Measurements from ENCODE around the gene ACKR3. TPM values are rescaled to one million over a fixed set of nuclear protein-coding genes. Genes with fewer than 3 reads are reported as not detected.

ACKR3 gene
- total and polyA plus RNA-seq, 7 donors, result 1.6 to 39.1 (median 17.0) TPM

DNA sequence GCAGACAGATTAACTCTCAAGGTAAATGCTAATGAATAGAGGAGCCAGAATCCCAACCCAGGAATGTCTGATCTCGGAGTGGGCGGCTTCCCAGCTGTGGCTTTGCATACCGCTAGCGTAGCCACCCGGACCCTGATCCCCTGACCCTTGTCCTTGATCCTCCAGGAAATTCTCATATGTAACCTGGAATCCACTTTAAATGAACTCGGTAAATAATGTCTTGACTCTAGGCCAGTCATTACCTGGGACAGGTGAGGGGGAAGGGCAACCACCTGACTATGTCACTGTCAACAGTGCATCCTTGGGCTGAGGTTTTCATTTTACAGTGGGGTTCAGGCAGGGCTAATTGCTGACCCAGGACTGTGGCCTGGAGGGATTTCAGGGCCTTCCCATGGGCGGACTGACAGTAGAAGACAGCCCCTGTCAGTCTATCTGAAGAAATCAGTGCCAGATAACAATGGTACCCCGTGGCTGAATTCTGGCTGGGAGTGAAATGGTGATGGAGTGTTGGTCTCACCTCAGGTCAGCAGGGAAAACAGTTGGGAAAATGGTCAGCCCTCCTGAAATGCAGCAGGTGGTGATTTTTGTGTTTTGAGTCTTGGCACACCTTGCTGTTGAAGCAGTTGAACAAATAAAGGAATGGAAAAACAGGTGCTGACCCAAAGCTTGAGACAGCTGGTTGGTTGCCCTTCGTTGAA, 9.6 kb downstream of the ACKR3 start:
- intact Hi-C loops (cut with DNase I), result no loop called here
- WGBS, 2 donors, result 41 to 78% methylated on average over 9 of the region's 9 CpGs
- Histone ChIP-seq H3K9me3 (no peaks in the 10 kb centered on the region), H3K27me3 (no peaks in the 10 kb centered on the region), H3K4me3 (no peak overlapping the region), H3K4me1 (peaks cover 0 to 44% (median 19%) of the 10 kb centered on the region in 4 donors), H3K27ac (peak overlapping the region in 3 of 4 donors; percentile 28 to 93 (median 45)), H3K36me3 (peaks cover 0 to 27% (median 11%) of the 10 kb centered on the region in 4 donors)
- TF ChIP-seq, protein P1, sequence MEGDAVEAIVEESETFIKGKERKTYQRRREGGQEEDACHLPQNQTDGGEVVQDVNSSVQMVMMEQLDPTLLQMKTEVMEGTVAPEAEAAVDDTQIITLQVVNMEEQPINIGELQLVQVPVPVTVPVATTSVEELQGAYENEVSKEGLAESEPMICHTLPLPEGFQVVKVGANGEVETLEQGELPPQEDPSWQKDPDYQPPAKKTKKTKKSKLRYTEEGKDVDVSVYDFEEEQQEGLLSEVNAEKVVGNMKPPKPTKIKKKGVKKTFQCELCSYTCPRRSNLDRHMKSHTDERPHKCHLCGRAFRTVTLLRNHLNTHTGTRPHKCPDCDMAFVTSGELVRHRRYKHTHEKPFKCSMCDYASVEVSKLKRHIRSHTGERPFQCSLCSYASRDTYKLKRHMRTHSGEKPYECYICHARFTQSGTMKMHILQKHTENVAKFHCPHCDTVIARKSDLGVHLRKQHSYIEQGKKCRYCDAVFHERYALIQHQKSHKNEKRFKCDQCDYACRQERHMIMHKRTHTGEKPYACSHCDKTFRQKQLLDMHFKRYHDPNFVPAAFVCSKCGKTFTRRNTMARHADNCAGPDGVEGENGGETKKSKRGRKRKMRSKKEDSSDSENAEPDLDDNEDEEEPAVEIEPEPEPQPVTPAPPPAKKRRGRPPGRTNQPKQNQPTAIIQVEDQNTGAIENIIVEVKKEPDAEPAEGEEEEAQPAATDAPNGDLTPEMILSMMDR (IDR thresholded peaks at IDR 0.05), result no peak
- TF ChIP-seq EP300 (IDR thresholded peaks at IDR 0.05), result no peak
- TF ChIP-seq POLR2AphosphoS5 (IDR thresholded peaks at IDR 0.05), result no peak
- TF ChIP-seq POLR2A (IDR thresholded peaks at IDR 0.05), result no peak
- DNase-seq, result peak; percentile 48

DNA sequence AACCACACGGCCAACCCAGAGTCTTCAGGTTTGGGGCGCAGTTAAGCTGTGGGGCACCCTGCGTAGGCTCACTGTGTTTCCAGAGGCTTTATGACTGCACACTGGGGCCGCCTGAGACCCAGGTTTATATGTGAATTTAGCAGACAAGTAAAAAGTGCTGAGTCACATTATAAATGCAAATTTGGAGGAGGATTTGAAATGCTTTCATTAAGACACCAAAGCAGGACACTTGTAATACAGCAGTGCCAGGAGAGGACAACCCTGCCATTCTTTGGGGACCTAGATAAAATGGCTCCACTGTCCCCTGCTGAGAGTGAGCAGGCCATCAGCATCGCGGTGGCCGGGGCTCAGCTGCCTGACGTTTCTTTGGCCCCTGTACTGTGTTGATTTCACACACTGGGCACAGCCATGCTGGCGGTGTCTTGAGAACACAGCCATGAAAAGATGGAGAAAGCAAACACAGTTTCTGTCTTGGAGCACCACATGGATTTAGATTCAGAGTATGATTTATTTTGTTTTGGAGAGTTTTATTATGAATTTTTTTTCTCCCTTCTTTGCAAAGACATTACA, 10.2 kb downstream of the ACKR3 start:
- H3K36me3 ChIP-seq, result peaks cover 0 to 27% (median 11%) of the 10 kb centered on the region in 4 donors
- intact Hi-C loops (cut with DNase I), result no loop called here
- 76 to 79% methylated on average over 9 of the region's 9 CpGs for WGBS, 2 donors
- H3K27me3 ChIP-seq, result no peaks in the 10 kb centered on the region
- no peak for TF ChIP-seq POLR2A (IDR thresholded peaks at IDR 0.05)
- no peak for TF ChIP-seq POLR2AphosphoS5 (IDR thresholded peaks at IDR 0.05)
- TF ChIP-seq EP300 (IDR thresholded peaks at IDR 0.05), result no peak
- TF ChIP-seq, protein P1 (IDR thresholded peaks at IDR 0.05), result no peak
- no peaks in the 10 kb centered on the region for H3K9me3 ChIP-seq
- no peak overlapping the region for H3K4me3 ChIP-seq
- DNase-seq, result peak; percentile 67
- peaks cover 0 to 39% (median 18%) of the 10 kb centered on the region in 4 donors for H3K4me1 ChIP-seq
- H3K27ac ChIP-seq, result peak overlapping the region in 3 of 4 donors; percentile 28 to 93 (median 45)

DNA sequence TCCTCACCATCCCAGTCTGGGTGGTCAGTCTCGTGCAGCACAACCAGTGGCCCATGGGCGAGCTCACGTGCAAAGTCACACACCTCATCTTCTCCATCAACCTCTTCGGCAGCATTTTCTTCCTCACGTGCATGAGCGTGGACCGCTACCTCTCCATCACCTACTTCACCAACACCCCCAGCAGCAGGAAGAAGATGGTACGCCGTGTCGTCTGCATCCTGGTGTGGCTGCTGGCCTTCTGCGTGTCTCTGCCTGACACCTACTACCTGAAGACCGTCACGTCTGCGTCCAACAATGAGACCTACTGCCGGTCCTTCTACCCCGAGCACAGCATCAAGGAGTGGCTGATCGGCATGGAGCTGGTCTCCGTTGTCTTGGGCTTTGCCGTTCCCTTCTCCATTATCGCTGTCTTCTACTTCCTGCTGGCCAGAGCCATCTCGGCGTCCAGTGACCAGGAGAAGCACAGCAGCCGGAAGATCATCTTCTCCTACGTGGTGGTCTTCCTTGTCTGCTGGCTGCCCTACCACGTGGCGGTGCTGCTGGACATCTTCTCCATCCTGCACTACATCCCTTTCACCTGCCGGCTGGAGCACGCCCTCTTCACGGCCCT, 11.2 kb downstream of the ACKR3 start:
- peak; percentile 58 for DNase-seq
- H3K27me3 ChIP-seq, result no peaks in the 10 kb centered on the region
- peak overlapping the region in 1 of 4 donors; percentile 93 for H3K27ac ChIP-seq
- no peaks in the 10 kb centered on the region for H3K9me3 ChIP-seq
- H3K36me3 ChIP-seq, result peaks cover 0 to 27% (median 11%) of the 10 kb centered on the region in 4 donors
- no peak overlapping the region for H3K4me3 ChIP-seq
- TF ChIP-seq EP300 (IDR thresholded peaks at IDR 0.05) (no peak), POLR2AphosphoS5 (IDR thresholded peaks at IDR 0.05) (no peak), POLR2A (IDR thresholded peaks at IDR 0.05) (no peak)
- TF ChIP-seq, protein P1 (IDR thresholded peaks at IDR 0.05), result no peak
- 93 to 94% methylated on average over 29 of the region's 29 CpGs for WGBS, 2 donors
- peaks cover 0 to 37% (median 15%) of the 10 kb centered on the region in 4 donors for H3K4me1 ChIP-seq
- intact Hi-C loops (cut with DNase I), result no loop called here

- Histone ChIP-seq H3K27ac (no peak overlapping the region), H3K9me3 (no peaks in the 10 kb centered on the region), H3K27me3 (no peaks in the 10 kb centered on the region), H3K4me1 (peaks cover 0 to 32% (median 11%) of the 10 kb centered on the region in 4 donors), H3K36me3 (peaks cover 0 to 27% (median 11%) of the 10 kb centered on the region in 4 donors), H3K4me3 (no peak overlapping the region)
- WGBS, 2 donors, result 81 to 91% methylated on average over 7 of the region's 7 CpGs
- intact Hi-C loops (cut with DNase I), result no loop called here
- TF ChIP-seq POLR2A (IDR thresholded peaks at IDR 0.05) (no peak), POLR2AphosphoS5 (IDR thresholded peaks at IDR 0.05) (no peak)
- DNase-seq, result peak; percentile 18
These were observed 11.9 kb downstream of the ACKR3 start for GRCh38 chr2:236581546-236581945.

DNA sequence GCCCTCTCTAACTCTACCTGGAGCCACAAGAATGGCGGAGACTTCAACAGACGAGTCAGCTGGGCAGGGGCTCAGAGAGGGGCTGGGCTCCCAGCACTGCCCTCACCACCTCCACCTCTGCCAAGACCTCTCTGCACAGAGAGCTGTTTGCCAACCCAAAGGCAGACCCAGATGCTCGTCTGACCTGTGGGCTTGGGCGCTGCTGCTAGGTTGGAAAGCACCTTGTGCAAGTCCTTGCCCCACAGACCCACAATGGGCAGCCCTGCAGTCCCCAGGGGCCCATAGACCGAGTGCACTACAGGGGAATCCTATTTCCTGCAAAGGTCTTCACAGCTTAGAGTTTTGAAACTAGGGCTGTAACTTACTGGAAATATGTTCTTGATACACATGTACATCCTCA, 13.3 kb downstream of the ACKR3 start:
- peaks cover 0 to 27% (median 11%) of the 10 kb centered on the region in 4 donors for H3K36me3 ChIP-seq
- TF ChIP-seq POLR2AphosphoS5 (IDR thresholded peaks at IDR 0.05), result peak in 1 of 4 donors; percentile 10
- no peak for TF ChIP-seq POLR2A (IDR thresholded peaks at IDR 0.05)
- H3K27me3 ChIP-seq, result no peaks in the 10 kb centered on the region
- no peak overlapping the region for H3K4me3 ChIP-seq
- intact Hi-C loops (cut with DNase I), result no loop called here
- peaks cover 0 to 27% (median 11%) of the 10 kb centered on the region in 4 donors for H3K4me1 ChIP-seq
- no peak for DNase-seq
- WGBS, 2 donors, result 68 to 86% methylated on average over 5 of the region's 5 CpGs
- no peak overlapping the region for H3K27ac ChIP-seq
- H3K9me3 ChIP-seq, result no peaks in the 10 kb centered on the region
